HTR-8/SVneo (cell line): ENCODE measurements around the gene PPEF1.
"Not testable (repeated sequence)": the region's sequence is repeated elsewhere in the genome, so short reads cannot be mapped to it uniquely, and the experiment has no call there.

Experiments
- DNase-seq: peaks from one replicate; pipeline ENCODE4 v3.0.0; 2011; ENCODE audit warnings: low spot score, mixed read lengths; ENCODE audit not compliant: insufficient read length
- FAIRE-seq: peaks from 2 replicates; lab custom pipeline; 2011; peaks lifted over from hg19 to GRCh38; lab: Jason Lieb, UNC

The PPEF1 gene

GRCh38 chrX:18701621-18702361 is 5.7 kb upstream of the PPEF1 start:
- FAIRE-seq = no peak
- DNase-seq = no peak

GRCh38 chrX:18702362-18703195 is 4.9 kb upstream of the PPEF1 start:
- FAIRE-seq (no peak), DNase-seq (peak; percentile 15)

GRCh38 chrX:18709833-18710232 is 2.4 kb downstream of the PPEF1 start:
- DNase-seq = no peak
- no peak for FAIRE-seq

- FAIRE-seq (no peak), DNase-seq (no peak)
Measured at GRCh38 chrX:18714910-18715309, 7.5 kb downstream of the PPEF1 start.

GRCh38 chrX:18719852-18720251 is 12.4 kb downstream of the PPEF1 start:
- FAIRE-seq = no peak
- DNase-seq = no peak

- FAIRE-seq (no peak), DNase-seq (no peak)
Measured at GRCh38 chrX:18721683-18722499, 14.4 kb downstream of the PPEF1 start.

GRCh38 chrX:18722500-18723071 is 15.1 kb downstream of the PPEF1 start:
- no peak for DNase-seq
- FAIRE-seq = no peak

GRCh38 chrX:18725310-18725943 is 18.0 kb downstream of the PPEF1 start:
- no peak for FAIRE-seq
- no peak for DNase-seq

GRCh38 chrX:18733287-18733686 is 25.8 kb downstream of the PPEF1 start:
- DNase-seq (no peak), FAIRE-seq (no peak)

GRCh38 chrX:18739609-18740008 is 32.2 kb downstream of the PPEF1 start:
- DNase-seq, FAIRE-seq: not testable (repeated sequence)

GRCh38 chrX:18748499-18748898 is 41.1 kb downstream of the PPEF1 start:
- FAIRE-seq = no peak
- no peak for DNase-seq

GRCh38 chrX:18753631-18754030 is 46.2 kb downstream of the PPEF1 start:
- FAIRE-seq (no peak), DNase-seq (no peak)

GRCh38 chrX:18755651-18756050 is 48.2 kb downstream of the PPEF1 start:
- FAIRE-seq = no peak
- DNase-seq = no peak

GRCh38 chrX:18757956-18758932 is 50.8 kb downstream of the PPEF1 start:
- DNase-seq (no peak), FAIRE-seq (no peak)

- FAIRE-seq (no peak), DNase-seq (no peak)
Measured at GRCh38 chrX:18761750-18762149, 54.3 kb downstream of the PPEF1 start.

- not testable (repeated sequence) for DNase-seq, FAIRE-seq
Measured at GRCh38 chrX:18763106-18763505, 55.7 kb downstream of the PPEF1 start.

GRCh38 chrX:18769364-18769763 is 61.9 kb downstream of the PPEF1 start:
- FAIRE-seq (no peak), DNase-seq (no peak)

GRCh38 chrX:18769812-18770573 is 62.5 kb downstream of the PPEF1 start:
- no peak for FAIRE-seq
- no peak for DNase-seq
